IPS-15b (cell line): ENCODE results near the gene DENR.

Experiments used
- H3K27me3 ChIP-seq: one replicate; pipeline ENCODE4 v1.6.1; 2013; ENCODE audit warnings: low read length; ENCODE audit not compliant: control insufficient read depth, insufficient read depth
- H3K36me3 ChIP-seq: one replicate; pipeline ENCODE4 v1.6.1; 2013; ENCODE audit warnings: low read length; ENCODE audit not compliant: control insufficient read depth, insufficient read depth
- H3K4me1 ChIP-seq: one replicate; pipeline ENCODE4 v1.6.1; 2013; ENCODE audit warnings: mild to moderate bottlenecking, low read length; ENCODE audit not compliant: control insufficient read depth, insufficient read depth
- H3K4me3 ChIP-seq: one replicate; pipeline ENCODE4 v1.5.1; 2013; ENCODE audit warnings: low read depth, low read length
- H3K9ac ChIP-seq: one replicate; pipeline ENCODE4 v1.6.1; 2013; ENCODE audit warnings: low read depth, mild to moderate bottlenecking, low read length
- H3K9me3 ChIP-seq: one replicate; pipeline ENCODE4 v1.6.1; 2013; ENCODE audit warnings: mild to moderate bottlenecking, low read length; ENCODE audit not compliant: control insufficient read depth, insufficient read depth

The DENR gene

DNA sequence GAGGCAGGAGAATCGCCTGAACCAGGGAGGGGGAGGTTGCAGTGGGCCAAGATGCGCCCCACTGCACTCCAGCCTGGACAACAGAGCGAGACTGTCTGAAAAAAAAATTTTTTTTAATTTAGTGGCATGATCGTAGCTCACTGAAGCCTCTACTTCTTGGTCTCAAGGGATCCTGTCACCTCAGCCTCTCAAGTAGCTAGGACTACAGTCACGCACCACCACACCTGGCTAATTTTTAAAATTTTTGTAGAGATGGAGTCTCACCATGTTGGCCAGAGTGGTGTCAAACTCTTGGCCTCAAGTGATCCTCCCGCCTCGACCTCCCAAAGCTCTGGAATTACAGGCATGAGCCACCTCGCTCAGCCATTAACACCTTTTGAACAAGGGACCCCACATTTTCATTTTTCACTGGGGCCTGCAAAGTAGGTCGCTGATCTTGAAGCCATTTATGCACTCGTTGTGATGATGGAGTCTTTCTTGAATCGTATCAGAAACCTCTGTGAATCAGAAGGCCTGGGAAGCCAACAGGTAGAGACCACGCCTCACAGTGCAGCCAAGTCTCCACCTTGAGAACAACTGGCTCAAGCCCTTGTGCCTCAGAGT lies 27.9 kb upstream of the DENR start:
- no peaks in the 10 kb centered on the region for H3K4me1 ChIP-seq
- no peaks in the 10 kb centered on the region for H3K36me3 ChIP-seq
- H3K9ac ChIP-seq, result no peak overlapping the region
- no peaks in the 10 kb centered on the region for H3K9me3 ChIP-seq
- no peaks in the 10 kb centered on the region for H3K27me3 ChIP-seq
- H3K4me3 ChIP-seq, result no peak overlapping the region

DNA sequence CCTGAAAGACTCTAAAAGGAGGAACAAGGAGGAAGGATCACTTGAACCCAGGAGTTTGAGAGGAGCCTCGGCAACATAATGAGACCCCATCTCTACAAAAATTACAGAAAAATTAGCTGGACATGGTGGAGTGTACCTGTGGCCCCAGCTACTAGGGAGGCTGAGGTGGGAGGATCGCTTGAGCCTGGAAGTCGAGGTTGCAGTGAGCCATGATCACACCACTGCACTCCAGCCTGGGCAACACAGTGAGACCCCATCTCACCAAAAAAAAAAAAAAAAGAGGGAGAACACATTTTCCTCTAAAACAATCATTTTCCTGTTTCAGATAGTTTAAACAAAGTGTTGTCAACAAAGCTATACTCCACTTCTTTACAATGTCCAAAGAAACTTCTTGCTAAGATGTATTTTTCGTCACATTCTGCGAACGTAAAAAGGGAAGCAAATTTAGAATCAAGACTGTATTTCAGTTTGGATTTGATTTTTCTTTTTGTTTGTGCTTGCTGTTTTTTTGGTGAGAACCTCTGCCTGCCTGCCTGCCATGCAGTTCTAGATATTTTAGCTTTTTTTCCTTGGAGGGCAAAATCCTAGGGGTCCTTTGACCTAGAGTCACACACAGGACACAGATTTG lies 27.1 kb upstream of the DENR start:
- Histone ChIP-seq H3K4me1 (no peaks in the 10 kb centered on the region), H3K9me3 (no peaks in the 10 kb centered on the region), H3K27me3 (no peaks in the 10 kb centered on the region), H3K9ac (no peak overlapping the region), H3K4me3 (no peak overlapping the region), H3K36me3 (no peaks in the 10 kb centered on the region)

DNA sequence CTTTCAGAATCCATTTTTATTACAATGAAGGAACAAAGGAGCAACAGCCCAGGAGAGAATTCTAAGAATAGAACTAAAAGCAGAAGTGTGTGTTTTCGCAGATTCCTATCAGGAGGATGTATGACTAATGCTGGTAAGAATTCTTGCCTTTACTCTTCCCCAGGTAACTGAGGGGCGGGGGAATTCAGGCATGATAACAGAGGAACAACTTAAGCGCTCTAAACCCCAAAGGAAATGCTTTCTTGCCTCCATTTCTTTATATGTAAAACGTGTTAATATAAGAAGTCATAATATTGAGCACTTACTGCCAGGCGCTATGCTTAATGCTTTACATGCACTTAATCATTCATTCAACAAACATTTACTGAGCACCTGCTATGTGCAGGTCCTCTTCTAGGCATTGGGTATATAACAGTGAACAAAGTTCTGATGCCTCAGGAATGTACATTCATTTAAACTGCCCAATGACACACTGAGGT lies 26.5 kb upstream of the DENR start:
- no peaks in the 10 kb centered on the region for H3K9me3 ChIP-seq
- H3K4me3 ChIP-seq, result no peak overlapping the region
- H3K9ac ChIP-seq, result no peak overlapping the region
- no peaks in the 10 kb centered on the region for H3K27me3 ChIP-seq
- no peaks in the 10 kb centered on the region for H3K36me3 ChIP-seq
- peaks cover 2% of the 10 kb centered on the region for H3K4me1 ChIP-seq

DNA sequence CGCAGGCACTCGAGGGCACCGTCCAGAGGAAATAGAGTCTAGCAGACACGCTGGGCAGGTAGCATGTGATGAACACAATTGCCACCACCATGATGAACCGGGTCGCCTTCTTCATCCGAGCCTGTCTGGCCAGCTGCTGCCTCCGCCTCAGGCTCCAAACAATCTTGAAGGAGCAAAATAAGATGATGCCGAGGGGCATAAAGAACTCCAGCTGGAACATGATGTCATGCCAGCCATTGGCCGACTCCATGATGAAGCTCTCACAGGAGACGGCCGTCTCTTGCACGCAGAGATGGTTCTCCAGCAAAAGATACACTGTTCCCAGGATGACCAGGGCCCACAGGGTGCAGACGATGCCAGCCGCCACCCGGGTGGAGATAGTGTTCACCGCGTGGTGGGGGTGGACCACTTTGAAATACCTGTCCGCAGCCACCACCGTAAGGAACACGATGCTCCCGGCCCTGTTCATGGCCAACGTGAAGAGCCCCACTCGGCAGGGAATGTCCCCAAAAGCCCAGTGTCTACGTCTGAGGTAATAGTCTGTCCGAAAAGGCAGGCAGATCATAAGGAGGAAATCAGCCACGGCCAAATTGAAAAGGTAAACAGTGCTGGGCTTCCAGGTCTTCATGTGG lies 22.9 kb upstream of the DENR start:
- Histone ChIP-seq H3K27me3 (no peaks in the 10 kb centered on the region), H3K4me3 (no peak overlapping the region), H3K36me3 (no peaks in the 10 kb centered on the region), H3K4me1 (peaks cover 2% of the 10 kb centered on the region), H3K9me3 (no peaks in the 10 kb centered on the region), H3K9ac (no peak overlapping the region)

DNA sequence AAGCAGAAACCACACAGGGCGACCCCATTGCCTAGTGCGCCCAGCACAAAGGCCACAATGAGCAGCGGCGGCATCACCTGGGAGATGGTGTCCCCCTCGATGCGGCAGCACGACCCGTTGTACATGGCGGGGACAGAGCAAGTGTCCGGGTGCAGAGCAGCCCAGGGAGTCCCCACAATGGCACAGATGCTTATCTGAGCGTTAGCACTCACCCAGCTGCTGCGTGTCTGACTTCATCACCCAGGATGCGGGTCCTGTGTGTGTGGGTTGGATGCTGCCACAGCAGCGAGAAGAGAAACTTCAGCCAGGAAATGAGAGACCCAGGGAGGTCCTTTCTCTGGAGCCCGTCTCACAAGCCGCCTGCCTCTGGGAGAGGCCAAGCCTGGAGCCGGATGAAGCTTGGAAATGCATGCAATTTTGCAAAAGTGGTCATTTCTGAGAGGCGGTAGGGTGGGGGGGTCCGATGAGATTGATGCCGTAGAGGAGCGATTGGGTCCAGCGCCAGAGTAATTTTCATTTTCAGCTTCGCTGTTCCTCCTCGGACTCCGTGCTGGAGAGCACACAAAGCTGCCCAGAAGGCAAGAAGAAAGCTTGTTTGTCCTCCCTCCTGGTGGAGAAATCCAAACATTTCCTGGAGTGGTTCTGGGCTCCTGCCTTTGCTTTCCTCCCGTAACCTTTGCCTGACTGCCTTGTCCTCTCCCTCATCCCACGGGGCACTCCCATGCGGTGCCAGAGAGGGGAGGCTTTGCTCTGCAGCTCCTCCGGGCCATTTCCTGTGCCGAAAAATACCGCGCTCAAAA lies 22.2 kb upstream of the DENR start, which contains the start of gene HCAR1:
Gene HCAR1, minus strand, starts transcription at position 630 of the 800 bp plus-strand sequence. Its CDS starts 505 bp downstream, at position 125.
- Histone ChIP-seq H3K4me3 (no peak within 1 kb of the TSS), H3K9ac (no peak within 1 kb of the TSS), H3K9me3 (no peaks in the 10 kb centered on the region), H3K27me3 (no peaks in the 10 kb centered on the region), H3K4me1 (peaks cover 2% of the 10 kb centered on the region), H3K36me3 (no peaks in the 10 kb centered on the region)

DNA sequence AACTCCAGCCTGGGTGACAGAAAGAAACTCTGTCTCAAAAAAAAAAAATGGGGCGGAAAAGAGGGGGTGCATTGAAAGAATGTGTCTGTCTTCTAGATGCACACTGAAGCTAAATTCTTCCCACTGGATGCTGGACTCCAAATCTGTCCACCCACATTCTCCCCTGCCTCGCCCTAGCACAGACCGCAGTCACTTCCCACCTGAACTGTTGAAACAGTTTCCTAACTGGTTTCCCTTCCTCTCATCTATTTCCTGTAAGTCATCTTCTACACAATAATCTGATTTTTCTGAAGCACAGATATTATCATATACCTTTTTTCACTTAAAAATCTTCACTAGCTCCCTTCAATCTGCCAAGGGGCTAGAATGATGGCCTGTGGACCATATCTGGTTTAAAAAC lies 20.5 kb upstream of the DENR start:
- Histone ChIP-seq H3K36me3 (no peaks in the 10 kb centered on the region), H3K9ac (no peak overlapping the region), H3K9me3 (no peaks in the 10 kb centered on the region), H3K4me1 (peaks cover 2% of the 10 kb centered on the region), H3K4me3 (no peak overlapping the region), H3K27me3 (no peaks in the 10 kb centered on the region)

DNA sequence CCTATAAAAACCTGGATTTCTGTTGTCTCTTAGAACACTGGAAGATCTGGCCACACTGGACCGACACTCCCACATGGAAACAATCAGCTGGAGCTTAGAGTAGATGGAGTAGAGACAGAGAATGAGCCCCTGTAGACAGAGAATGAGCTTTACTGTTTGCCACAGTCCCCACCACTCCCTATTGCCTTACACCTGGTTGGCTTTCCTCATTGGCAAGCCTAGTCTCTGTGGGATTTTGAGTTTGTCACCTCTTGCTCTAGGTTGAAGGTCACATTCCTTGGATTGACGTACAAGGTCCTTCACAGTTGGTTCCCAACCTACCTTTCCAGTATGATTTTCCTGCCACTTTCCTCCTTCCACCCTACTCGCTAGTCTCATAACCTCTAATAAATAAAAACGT lies 20.0 kb upstream of the DENR start:
- Histone ChIP-seq H3K9me3 (no peaks in the 10 kb centered on the region), H3K27me3 (no peaks in the 10 kb centered on the region), H3K36me3 (no peaks in the 10 kb centered on the region), H3K4me3 (no peak overlapping the region), H3K4me1 (peaks cover 2% of the 10 kb centered on the region), H3K9ac (no peak overlapping the region)

DNA sequence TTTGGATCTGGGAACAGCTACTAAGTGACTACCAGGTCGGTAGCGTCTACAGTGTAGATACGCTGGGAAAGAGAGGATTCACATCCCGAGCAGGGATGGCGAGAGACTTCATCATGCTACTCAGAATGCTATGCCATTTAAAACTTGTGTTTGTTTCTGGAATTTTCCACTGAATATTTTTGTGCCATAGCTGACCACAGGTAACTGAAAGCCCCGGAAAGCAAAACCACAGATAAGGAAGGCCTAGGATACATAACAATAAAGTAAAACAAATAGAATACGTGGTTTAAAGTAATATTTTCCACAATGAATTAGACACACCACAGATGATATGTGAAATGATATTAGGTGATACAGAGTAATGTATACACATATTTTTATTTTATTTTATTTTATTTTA lies 14.1 kb upstream of the DENR start:
- H3K9me3 ChIP-seq, result no peaks in the 10 kb centered on the region
- no peaks in the 10 kb centered on the region for H3K27me3 ChIP-seq
- no peaks in the 10 kb centered on the region for H3K4me1 ChIP-seq
- no peaks in the 10 kb centered on the region for H3K36me3 ChIP-seq
- no peak overlapping the region for H3K4me3 ChIP-seq
- no peak overlapping the region for H3K9ac ChIP-seq

DNA sequence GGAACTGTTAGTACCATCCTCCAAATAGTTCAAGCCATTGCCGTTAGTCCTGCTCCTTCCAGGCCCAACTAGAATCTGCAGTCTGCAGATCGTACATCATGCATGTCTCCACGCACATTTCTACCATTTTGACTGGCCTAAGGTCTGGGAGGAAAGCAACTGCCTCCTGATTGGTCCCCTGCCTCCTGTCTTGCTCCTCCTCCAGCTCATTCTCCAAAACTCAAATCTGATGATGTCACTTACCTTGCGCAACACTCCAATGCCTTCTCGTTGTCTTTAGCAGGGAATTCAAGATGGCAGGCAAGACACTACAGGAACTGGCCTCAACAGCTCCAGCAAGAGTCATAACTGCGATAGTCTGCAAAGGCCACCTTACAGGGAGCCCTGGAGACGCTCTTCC lies 12.3 kb upstream of the DENR start:
- H3K4me3 ChIP-seq, result no peak overlapping the region
- H3K4me1 ChIP-seq, result no peaks in the 10 kb centered on the region
- H3K9ac ChIP-seq, result no peak overlapping the region
- no peaks in the 10 kb centered on the region for H3K36me3 ChIP-seq
- no peaks in the 10 kb centered on the region for H3K9me3 ChIP-seq
- H3K27me3 ChIP-seq, result no peaks in the 10 kb centered on the region

DNA sequence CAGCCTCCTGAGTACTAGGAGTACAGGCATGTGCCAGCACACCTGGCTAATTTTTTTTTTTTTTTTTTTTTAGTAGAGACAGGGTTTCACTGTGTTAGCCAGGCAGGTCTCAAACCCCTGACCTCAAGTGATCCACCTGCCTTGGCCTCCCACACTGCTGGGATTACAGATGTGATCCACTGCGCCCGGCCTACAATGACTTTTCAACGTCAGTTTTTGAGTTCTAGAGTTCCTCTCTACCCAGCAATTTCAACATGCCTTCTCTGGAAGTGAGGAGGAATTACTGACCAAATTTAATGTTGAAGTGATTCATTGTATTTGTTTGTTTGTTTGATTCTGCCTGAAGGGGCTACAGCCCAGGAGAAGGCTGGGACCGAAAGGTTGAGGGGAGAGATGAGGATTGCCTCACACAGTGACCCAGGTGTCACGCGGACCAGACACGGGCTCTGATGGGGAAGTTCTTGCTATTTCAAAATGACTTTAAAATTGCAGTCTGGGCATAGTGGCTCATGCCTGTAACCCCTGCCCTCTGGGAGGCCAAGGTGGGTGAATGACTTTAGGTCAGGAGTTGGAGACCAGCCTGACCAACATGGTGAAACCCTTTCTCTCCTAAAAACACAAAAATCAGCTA lies 8.6 kb upstream of the DENR start:
- Histone ChIP-seq H3K27me3 (no peaks in the 10 kb centered on the region), H3K4me1 (no peaks in the 10 kb centered on the region), H3K9ac (no peak overlapping the region), H3K4me3 (no peak overlapping the region), H3K36me3 (no peaks in the 10 kb centered on the region), H3K9me3 (no peaks in the 10 kb centered on the region)
